ENCODE results near the gene TEX22.

DNA sequence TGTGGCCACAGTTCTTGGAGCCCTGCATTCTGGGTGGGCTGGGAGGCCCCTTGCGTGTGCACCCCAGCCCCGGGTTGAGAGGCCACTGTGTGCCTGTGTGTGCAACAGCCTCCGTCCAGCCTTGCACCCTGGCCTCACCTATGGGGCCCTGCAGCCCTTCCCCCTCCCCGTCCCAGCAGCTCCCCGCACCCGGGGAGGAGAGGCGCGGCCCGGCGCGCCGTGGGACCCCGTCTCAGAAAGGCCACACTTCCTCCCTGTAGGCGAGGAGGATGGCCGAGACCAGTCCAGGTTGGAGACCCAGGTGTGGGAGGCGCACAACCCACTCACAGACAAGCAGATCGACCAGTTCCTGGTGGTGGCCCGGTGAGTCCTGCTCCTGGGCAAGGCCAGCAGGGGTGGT is 59.7 kb downstream of the TEX22 start:
- TF ChIP-seq CTCF (IDR thresholded peaks at IDR 0.05), result no peak
- TF ChIP-seq POLR2A (IDR thresholded peaks at IDR 0.05), result no peak

Measured in esophagus squamous epithelium (tissue), 4 donors.